ENCODE results near the gene CNIH2. TPM values are rescaled to one million over a fixed set of nuclear protein-coding genes. Genes with fewer than 3 reads are reported as not detected.

Gene CNIH2
- total RNA-seq, 1 donor from 2014 or later: not detected

- ATAC-seq (no peak), DNase-seq (ENCODE audit: missing footprints) (no peak)
- intact Hi-C loops (cut with DNase I): no loop called here
Measured at GRCh38 chr11:66285250-66285947, 7.4 kb downstream of the CNIH2 start.

GRCh38 chr11:66286699-66287098, 8.7 kb downstream of the CNIH2 start:
- intact Hi-C loops (cut with DNase I): no loop called here
- DNase-seq (ENCODE audit: missing footprints) (no peak), ATAC-seq (no peak)

- ATAC-seq (no peak), DNase-seq (ENCODE audit: missing footprints) (no peak)
- intact Hi-C loops (cut with DNase I): no loop called here
Measured at GRCh38 chr11:66287211-66287888, 9.4 kb downstream of the CNIH2 start.

GRCh38 chr11:66287889-66288670, 10.1 kb downstream of the CNIH2 start:
- intact Hi-C loops (cut with DNase I): no loop called here
- DNase-seq (ENCODE audit: missing footprints) (no peak), ATAC-seq (no peak)

- peak; percentile 96 for ATAC-seq
- DNase-seq (ENCODE audit: missing footprints): peak; percentile 99
- intact Hi-C loops (cut with DNase I): no loop called here
Measured at GRCh38 chr11:66288671-66289547, 10.9 kb downstream of the CNIH2 start, which contains the start of gene YIF1A. TSS of gene YIF1A (minus strand) at chr11:66289143. CDS start at chr11:66288985, 158 bp downstream.

GRCh38 chr11:66289548-66290329, 11.8 kb downstream of the CNIH2 start:
- ATAC-seq: peak; percentile 35
- peak; percentile 86 for DNase-seq (ENCODE audit: missing footprints)
- intact Hi-C loops (cut with DNase I): no loop called here

- DNase-seq (ENCODE audit: missing footprints): no peak
- intact Hi-C loops (cut with DNase I): no loop called here
Measured at GRCh38 chr11:66290330-66290621, 12.3 kb downstream of the CNIH2 start.

GRCh38 chr11:66291303-66291705, 13.3 kb downstream of the CNIH2 start:
- DNase-seq (ENCODE audit: missing footprints) (no peak), ATAC-seq (no peak)
- intact Hi-C loops (cut with DNase I): no loop called here

More at GRCh38 chr11:66290330-66290621, 12.3 kb downstream of the CNIH2 start:
- no peak for ATAC-seq

- DNase-seq (ENCODE audit: missing footprints): no peak
- intact Hi-C loops (cut with DNase I): no loop called here
- ATAC-seq: no peak
Measured at GRCh38 chr11:66291706-66292542, 13.9 kb downstream of the CNIH2 start, which contains the start of gene TMEM151A. TSS of gene TMEM151A (plus strand) at chr11:66291894. CDS start at chr11:66292014, 120 bp downstream.

- ATAC-seq (no peak), DNase-seq (ENCODE audit: missing footprints) (no peak)
- intact Hi-C loops (cut with DNase I): no loop called here
Measured at GRCh38 chr11:66292543-66293332, 14.8 kb downstream of the CNIH2 start.

- no peak for DNase-seq (ENCODE audit: missing footprints)
- intact Hi-C loops (cut with DNase I): no loop called here
- no peak for ATAC-seq
Measured at GRCh38 chr11:66293352-66293751, 15.4 kb downstream of the CNIH2 start.

GRCh38 chr11:66293777-66294625, 16.0 kb downstream of the CNIH2 start:
- ATAC-seq (no peak), DNase-seq (ENCODE audit: missing footprints) (no peak)
- intact Hi-C loops (cut with DNase I): no loop called here

GRCh38 chr11:66294626-66295620, 16.9 kb downstream of the CNIH2 start:
- no peak for ATAC-seq
- intact Hi-C loops (cut with DNase I): no loop called here
- DNase-seq (ENCODE audit: missing footprints): no peak

- intact Hi-C loops (cut with DNase I): no loop called here
- ATAC-seq: no peak
- DNase-seq (ENCODE audit: missing footprints): no peak
Measured at GRCh38 chr11:66297610-66298009, 19.6 kb downstream of the CNIH2 start.

Measured in Right ventricle myocardium inferior (tissue), 1 donor.